AG08396 (cell line): ENCODE measurements around the gene TRMO.

Experiments
- DNase-seq: peaks from one replicate; pipeline ENCODE4 v3.0.0; 2012; ENCODE audit warnings: low spot score, mixed read lengths

The TRMO gene

DNA sequence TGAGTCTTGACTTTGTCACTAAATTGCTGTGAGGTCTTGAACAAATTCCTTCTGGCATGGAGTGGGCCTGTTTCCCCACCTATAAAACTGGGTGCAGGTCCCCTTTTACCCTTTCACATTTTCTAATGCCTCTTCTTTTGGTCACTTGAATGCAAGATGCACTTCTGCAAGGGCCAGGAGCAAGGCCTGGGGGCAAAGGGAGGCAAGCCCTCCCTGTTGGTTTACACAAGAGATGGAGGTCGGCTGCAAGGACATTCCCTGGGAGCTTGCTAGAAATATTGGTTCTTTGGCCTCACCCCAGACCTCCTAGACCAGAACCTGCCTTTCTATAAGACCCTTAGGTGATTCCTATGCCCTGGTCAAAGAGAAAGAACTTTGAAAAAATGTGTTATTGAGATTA lies 63.5 kb downstream of the TRMO start:
- DNase-seq, result no peak

DNA sequence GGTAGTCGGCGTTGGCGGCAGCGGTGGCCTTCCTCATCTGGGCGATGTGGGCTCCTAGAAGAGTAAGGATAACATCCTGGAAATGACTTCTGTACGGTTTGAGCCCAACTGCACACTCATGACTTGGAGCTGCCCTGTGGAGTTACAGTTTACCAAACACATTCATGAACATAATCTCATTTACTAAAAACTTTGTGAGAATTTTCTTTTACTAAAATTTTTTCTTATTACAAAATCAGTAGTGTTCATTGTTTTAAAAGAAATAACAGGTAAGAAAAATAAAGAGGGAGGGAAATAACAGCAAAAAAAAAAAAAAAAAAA lies 63.9 kb downstream of the TRMO start:
- no peak for DNase-seq

DNA sequence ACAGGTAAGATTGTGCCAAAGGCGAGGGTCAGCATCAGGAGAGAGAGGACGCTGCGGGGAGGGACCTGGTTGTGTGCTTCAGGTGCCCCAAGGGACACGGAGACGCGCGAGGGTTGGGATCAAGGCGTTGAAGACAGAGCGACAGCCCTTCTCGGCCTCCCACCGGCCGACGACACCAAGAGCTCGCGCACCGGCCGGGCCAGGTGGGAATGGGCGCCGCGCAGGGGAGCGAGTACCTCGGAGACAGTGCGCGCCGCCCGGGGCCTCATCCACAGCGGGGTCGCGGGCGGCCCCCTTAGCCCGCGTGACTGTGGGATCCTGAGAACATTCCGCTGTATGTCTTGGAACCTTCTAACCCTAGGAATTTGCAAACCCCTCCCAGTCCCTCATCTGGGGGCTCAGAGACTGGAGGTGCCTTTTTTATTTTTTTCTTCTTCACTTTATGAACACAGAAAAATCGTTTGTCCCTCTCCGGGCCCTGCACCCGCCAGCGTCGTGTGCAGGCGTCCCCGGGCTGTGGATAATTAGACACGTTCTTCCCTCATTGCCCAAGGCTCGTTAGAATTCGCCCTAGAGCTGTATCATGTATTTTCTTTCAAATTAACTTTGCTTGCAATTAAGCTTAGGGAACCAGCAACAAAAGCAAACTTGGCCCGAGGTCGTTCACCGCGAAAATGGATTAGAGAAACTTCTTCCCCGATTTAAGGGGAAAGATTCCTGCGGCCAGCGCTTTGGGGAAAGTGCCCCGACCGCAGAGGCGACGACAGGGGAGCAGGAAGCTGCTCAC lies 64.5 kb downstream of the TRMO start:
- no peak for DNase-seq

DNA sequence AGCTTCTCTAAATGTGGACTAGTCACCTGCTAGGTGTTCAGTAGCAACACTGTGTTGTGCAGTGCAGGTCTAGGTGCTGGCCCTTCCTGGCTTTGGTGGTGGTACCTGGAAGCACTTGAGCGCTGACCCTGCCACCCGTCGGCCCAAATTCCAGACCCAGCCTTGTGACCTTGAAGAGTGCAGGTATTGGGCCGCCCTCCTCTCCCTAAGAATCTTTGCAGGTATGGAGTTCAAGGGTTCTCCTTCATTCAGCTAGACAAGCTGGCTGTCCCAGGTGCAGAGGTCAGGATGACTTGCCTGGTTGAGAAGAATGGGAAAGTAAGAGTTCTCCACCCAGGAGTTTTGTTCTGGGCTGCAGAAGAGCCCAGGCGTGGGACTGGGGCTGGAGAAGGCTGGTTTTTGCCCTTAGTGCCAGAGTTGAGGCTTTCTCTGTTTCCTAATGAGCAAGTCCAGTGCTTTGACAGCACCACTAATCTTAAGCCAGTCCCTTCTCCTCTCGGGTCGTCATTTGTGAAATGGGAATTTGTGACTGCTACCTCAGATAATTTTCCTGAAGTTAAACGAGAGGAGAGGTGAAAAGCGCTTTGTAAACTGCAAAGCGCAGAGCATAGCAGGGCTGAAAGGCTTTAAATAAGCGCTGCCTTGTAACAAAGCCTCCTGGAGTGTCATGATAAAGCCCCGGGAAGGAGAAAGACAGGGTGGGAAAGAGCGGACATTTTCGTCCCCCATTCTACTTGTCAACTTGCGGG lies 65.3 kb downstream of the TRMO start:
- no peak for DNase-seq

DNA sequence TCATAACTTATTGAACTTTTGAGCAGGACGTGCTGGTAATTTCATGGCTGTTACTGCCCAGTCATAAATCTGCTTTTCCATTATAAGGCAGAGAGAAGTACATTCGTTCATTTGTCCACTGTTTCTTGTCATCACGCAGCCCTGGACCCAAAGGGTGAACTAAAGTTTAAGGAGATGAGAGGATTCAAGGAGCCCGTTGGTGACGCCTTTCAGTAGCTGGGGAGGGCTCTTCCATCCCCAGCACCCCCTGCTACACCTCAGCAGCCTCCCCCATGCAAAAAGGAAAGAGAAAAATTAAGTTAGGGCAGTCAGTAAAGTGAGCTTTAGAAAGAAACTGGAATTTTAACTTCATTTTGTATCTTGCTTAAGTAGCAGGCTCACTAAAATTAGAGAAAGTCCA lies 66.4 kb downstream of the TRMO start:
- no peak for DNase-seq

GRCh38 chr9:97855486-97855875 lies 66.8 kb downstream of the TRMO start:
- DNase-seq, result no peak

DNA sequence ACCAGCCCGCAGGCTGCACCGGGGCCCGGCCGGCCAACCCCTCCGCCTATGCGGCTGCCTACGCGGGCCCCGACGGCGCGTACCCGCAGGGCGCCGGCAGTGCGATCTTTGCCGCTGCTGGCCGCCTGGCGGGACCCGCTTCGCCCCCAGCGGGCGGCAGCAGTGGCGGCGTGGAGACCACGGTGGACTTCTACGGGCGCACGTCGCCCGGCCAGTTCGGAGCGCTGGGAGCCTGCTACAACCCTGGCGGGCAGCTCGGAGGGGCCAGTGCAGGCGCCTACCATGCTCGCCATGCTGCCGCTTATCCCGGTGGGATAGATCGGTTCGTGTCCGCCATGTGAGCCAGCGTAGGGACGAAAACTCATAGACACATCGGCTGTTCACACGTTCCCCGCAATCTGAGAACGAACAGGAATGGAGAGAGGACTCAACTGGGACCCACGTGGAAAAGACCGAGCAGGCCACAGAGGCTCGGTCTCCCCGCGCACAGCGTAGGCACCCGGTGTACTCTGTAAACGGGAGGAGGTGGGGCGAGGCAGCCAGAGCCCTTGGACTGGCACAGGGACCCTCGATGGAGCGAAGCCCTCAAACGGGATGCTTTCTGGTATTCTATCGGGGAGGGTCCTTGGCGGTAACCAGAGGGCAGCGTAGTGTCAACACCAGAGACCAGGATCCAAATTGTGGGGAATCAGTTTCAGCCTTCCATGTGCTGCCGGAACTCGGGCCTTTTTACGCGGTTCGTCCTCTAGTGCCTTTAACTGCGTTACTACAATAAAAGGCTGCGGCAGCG lies 67.4 kb downstream of the TRMO start:
- no peak for DNase-seq
